Measurements from ENCODE around the gene KCNH3.

The KCNH3 gene

GRCh38 chr12:49563951-49564685 is 25.3 kb downstream of the KCNH3 start:
- no peak for DNase-seq

- DNase-seq, result no peak
Observed at GRCh38 chr12:49564686-49565405, 26.0 kb downstream of the KCNH3 start.

- DNase-seq, result no peak
Observed at GRCh38 chr12:49565406-49566265, 26.8 kb downstream of the KCNH3 start.

GRCh38 chr12:49566361-49566760 is 27.5 kb downstream of the KCNH3 start:
- no peak for DNase-seq

GRCh38 chr12:49567302-49567610 is 28.4 kb downstream of the KCNH3 start:
- no peak for DNase-seq

GRCh38 chr12:49567611-49568441 is 29.0 kb downstream of the KCNH3 start, which contains the start of gene MCRS1:
TSS of gene MCRS1 (minus strand) at chr12:49568142. CDS start at chr12:49566731, 1,411 bp downstream.
- peak; percentile 92 for DNase-seq

- DNase-seq, result no peak
Observed at GRCh38 chr12:49568442-49569162, 29.8 kb downstream of the KCNH3 start.

- no peak for DNase-seq
Observed at GRCh38 chr12:49577589-49578315, 38.9 kb downstream of the KCNH3 start.

- no peak for DNase-seq
Observed at GRCh38 chr12:49578471-49579112, 39.8 kb downstream of the KCNH3 start.

GRCh38 chr12:49580572-49581535 is 42.0 kb downstream of the KCNH3 start:
- DNase-seq, result peak; percentile 31

- DNase-seq, result no peak
Observed at GRCh38 chr12:49582201-49582600, 43.4 kb downstream of the KCNH3 start.

- no peak for DNase-seq
Observed at GRCh38 chr12:49582850-49583249, 44.0 kb downstream of the KCNH3 start.

- no peak for DNase-seq
Observed at GRCh38 chr12:49583366-49584094, 44.7 kb downstream of the KCNH3 start.

- no peak for DNase-seq
Observed at GRCh38 chr12:49584591-49584990, 45.8 kb downstream of the KCNH3 start.

- no peak for DNase-seq
Observed at GRCh38 chr12:49585477-49586459, 46.9 kb downstream of the KCNH3 start.

- no peak for DNase-seq
Observed at GRCh38 chr12:49587174-49587908, 48.5 kb downstream of the KCNH3 start.

- no peak for DNase-seq
Observed at GRCh38 chr12:49588281-49588680, 49.5 kb downstream of the KCNH3 start.

Measured in NCI-H2029 (cell line).